Activated effector memory CD4-positive, alpha-beta T cell treated with Interleukin-2 at 50 U/mL for 16 hours (primary cell): ENCODE data around the gene NDRG2.
"Not testable (repeated sequence)": the region's sequence is repeated elsewhere in the genome, so short reads cannot be mapped to it uniquely, and the experiment has no call there.

Source experiments
- DNase-seq: peaks from one replicate; pipeline ENCODE4 v3.0.0-alpha.2; 2020

Gene NDRG2

GRCh38 chr14:21033133-21033698, 8.4 kb upstream of the NDRG2 start:
- no peak for DNase-seq

- DNase-seq: no peak
These were observed 7.7 kb upstream of the NDRG2 start for GRCh38 chr14:21032326-21033132.

GRCh38 chr14:21030531-21030930, 5.7 kb upstream of the NDRG2 start:
- DNase-seq: no peak

GRCh38 chr14:21029917-21030316, 5.1 kb upstream of the NDRG2 start, which contains the start of gene TPPP2:
TPPP2 (plus strand) TSS chr14:21030217; CDS start chr14:21030582, 365 bp downstream.
- DNase-seq: no peak

- no peak for DNase-seq
These were observed 2.1 kb upstream of the NDRG2 start for GRCh38 chr14:21026988-21027315.

GRCh38 chr14:21026274-21026987, 1.6 kb upstream of the NDRG2 start:
- DNase-seq: no peak

GRCh38 chr14:21025371-21026273, 761 bp upstream of the NDRG2 start:
- DNase-seq: no peak

GRCh38 chr14:21023817-21024584, 860 bp downstream of the NDRG2 start:
- DNase-seq: no peak

- no peak for DNase-seq
These were observed 1.7 kb downstream of the NDRG2 start for GRCh38 chr14:21023174-21023573.

GRCh38 chr14:21022686-21023085, 2.2 kb downstream of the NDRG2 start:
- DNase-seq: no peak

- DNase-seq: no peak
These were observed 3.8 kb downstream of the NDRG2 start for GRCh38 chr14:21020977-21021545.

GRCh38 chr14:21019366-21019765, 5.5 kb downstream of the NDRG2 start:
- no peak for DNase-seq

GRCh38 chr14:21018781-21019180, 6.1 kb downstream of the NDRG2 start:
- DNase-seq: no peak

GRCh38 chr14:21018286-21018685, 6.6 kb downstream of the NDRG2 start:
- DNase-seq: no peak

- no peak for DNase-seq
These were observed 7.2 kb downstream of the NDRG2 start for GRCh38 chr14:21017528-21018245.

- DNase-seq: no peak
These were observed 8.3 kb downstream of the NDRG2 start for GRCh38 chr14:21016413-21017190.

GRCh38 chr14:21015312-21015711, 9.5 kb downstream of the NDRG2 start:
- no peak for DNase-seq

GRCh38 chr14:21014761-21015190, 10.1 kb downstream of the NDRG2 start:
- DNase-seq: peak; percentile 58

GRCh38 chr14:21011136-21011535, 13.7 kb downstream of the NDRG2 start:
- no peak for DNase-seq

- DNase-seq: not testable (repeated sequence)
These were observed 15.1 kb downstream of the NDRG2 start for GRCh38 chr14:21009721-21010120.
